SK-N-MC (cell line): Measurements from ENCODE around the gene CYP51A1.

Experiments used
- EZH2 ChIP-seq: fragments of 200-600 bp; sonication (generic); IDR thresholded peaks from one replicate; pipeline ENCODE4 v1.6.1; 2017; ENCODE audit warnings: antibody characterized with exemption
- FOXP2 ChIP-seq: optimal IDR thresholded peaks from 2 replicates; pipeline ENCODE3; 2011; ENCODE audit warnings: mild to moderate bottlenecking, moderate library complexity; ENCODE audit not compliant: insufficient read depth; ENCODE audit errors: extremely low read length, control extremely low read depth
- POLR2AphosphoS5 ChIP-seq: IDR thresholded peaks from 2 replicates; pipeline ENCODE4 v1.6.1; 2012; ENCODE audit warnings: mild to moderate bottlenecking, low read depth, low read length, borderline replicate concordance

- TF ChIP-seq POLR2AphosphoS5 (no peak), EZH2 (no peak), FOXP2 (no peak)
Measured at GRCh38 chr7:92133133-92133736, 1.0 kb downstream of the CYP51A1 start.
